GM19023 (cell line): ENCODE measurements around the gene TMEM253.

Source experiments
- ATAC-seq: cut with Tn5 transposase; IDR thresholded peaks from one replicate; pipeline ENCODE4 v1.9.1; 2021; ENCODE audit warnings: mild to moderate bottlenecking, moderate library complexity; ENCODE audit not compliant: unreplicated experiment

TMEM253 gene

GRCh38 chr14:21070610-21071224 lies 30.1 kb upstream of the TMEM253 start:
- ATAC-seq: peak; percentile 17

GRCh38 chr14:21071225-21072030 lies 29.4 kb upstream of the TMEM253 start:
- ATAC-seq: peak; percentile 70

- no peak for ATAC-seq
Observed at GRCh38 chr14:21072031-21072473, 28.8 kb upstream of the TMEM253 start.

GRCh38 chr14:21072781-21073339 lies 28.0 kb upstream of the TMEM253 start:
- ATAC-seq: no peak

GRCh38 chr14:21073921-21074320 lies 26.9 kb upstream of the TMEM253 start:
- ATAC-seq: no peak

- no peak for ATAC-seq
Observed at GRCh38 chr14:21074398-21075272, 26.2 kb upstream of the TMEM253 start.

GRCh38 chr14:21075719-21076437 lies 25.0 kb upstream of the TMEM253 start:
- ATAC-seq: no peak

- no peak for ATAC-seq
Observed at GRCh38 chr14:21077672-21078071, 23.2 kb upstream of the TMEM253 start.

- ATAC-seq: no peak
Observed at GRCh38 chr14:21078287-21078686, 22.6 kb upstream of the TMEM253 start.

GRCh38 chr14:21078726-21079125 lies 22.1 kb upstream of the TMEM253 start:
- ATAC-seq: no peak

GRCh38 chr14:21081521-21082142 lies 19.2 kb upstream of the TMEM253 start:
- no peak for ATAC-seq

GRCh38 chr14:21083565-21084325 lies 17.1 kb upstream of the TMEM253 start:
- no peak for ATAC-seq

GRCh38 chr14:21084396-21084795 lies 16.5 kb upstream of the TMEM253 start:
- no peak for ATAC-seq

- ATAC-seq: no peak
Observed at GRCh38 chr14:21084998-21085853, 15.6 kb upstream of the TMEM253 start.

GRCh38 chr14:21086908-21087293 lies 14.0 kb upstream of the TMEM253 start:
- no peak for ATAC-seq

GRCh38 chr14:21087294-21088091 lies 13.4 kb upstream of the TMEM253 start:
- ATAC-seq: peak; percentile 54

GRCh38 chr14:21088687-21089086 lies 12.2 kb upstream of the TMEM253 start:
- ATAC-seq: no peak

- no peak for ATAC-seq
Observed at GRCh38 chr14:21089271-21089670, 11.6 kb upstream of the TMEM253 start.
